BLaER1 (cell line): ENCODE data around the gene SSUH2.

ENCODE experiments used
- H3K27ac ChIP-seq: shearing (Covaris generic); formaldehyde crosslinking; 2 replicates; pipeline ENCODE4 v1.8.1; 2022
- H3K27me3 ChIP-seq: shearing (Covaris generic); formaldehyde crosslinking; 2 replicates; pipeline ENCODE4 v1.8.1; 2022
- H3K36me3 ChIP-seq: shearing (Covaris generic); formaldehyde crosslinking; 2 replicates; pipeline ENCODE4 v1.8.1; 2022
- H3K4me1 ChIP-seq: shearing (Covaris generic); formaldehyde crosslinking; 2 replicates; pipeline ENCODE4 v1.8.1; 2022
- H3K4me2 ChIP-seq: shearing (Covaris generic); formaldehyde crosslinking; 2 replicates; pipeline ENCODE4 v1.8.1; 2022
- H3K4me3 ChIP-seq: shearing (Covaris generic); formaldehyde crosslinking; 2 replicates; pipeline ENCODE4 v1.8.1; 2022
- H3K9ac ChIP-seq: shearing (Covaris generic); formaldehyde crosslinking; 2 replicates; pipeline ENCODE4 v1.8.1; 2022
- H3K9me3 ChIP-seq: shearing (Covaris generic); formaldehyde crosslinking; 2 replicates; pipeline ENCODE4 v1.8.1; 2022
- H4K20me1 ChIP-seq: shearing (Covaris generic); formaldehyde crosslinking; 2 replicates; pipeline ENCODE4 v1.8.1; 2022
- Cebpa-rat ChIP-seq: shearing (Covaris generic); IDR thresholded peaks from 2 replicates; pipeline ENCODE4 v1.8.1; 2022

The SSUH2 gene

GRCh38 chr3:8619548-8619947 is 25.1 kb downstream of the SSUH2 start:
- Histone ChIP-seq H3K27me3 (no peaks in the 10 kb centered on the region), H3K4me2 (no peak overlapping the region), H4K20me1 (no peaks in the 10 kb centered on the region), H3K27ac (no peak overlapping the region), H3K4me1 (peaks cover 35% of the 10 kb centered on the region), H3K9me3 (peaks cover 25% of the 10 kb centered on the region; the same call in 1 of the 2 replicates), H3K9ac (no peak overlapping the region), H3K36me3 (no peaks in the 10 kb centered on the region), H3K4me3 (no peak overlapping the region)
- no peak for TF ChIP-seq Cebpa-rat

GRCh38 chr3:8618950-8619349 is 25.6 kb downstream of the SSUH2 start:
- H3K4me2 ChIP-seq: no peak overlapping the region
- H3K9me3 ChIP-seq: peaks cover 25% of the 10 kb centered on the region; the same call in 1 of the 2 replicates
- no peaks in the 10 kb centered on the region for H3K36me3 ChIP-seq
- TF ChIP-seq Cebpa-rat: no peak
- no peaks in the 10 kb centered on the region for H3K27me3 ChIP-seq
- peaks cover 32% of the 10 kb centered on the region for H3K4me1 ChIP-seq
- no peak overlapping the region for H3K4me3 ChIP-seq
- no peaks in the 10 kb centered on the region for H4K20me1 ChIP-seq
- H3K27ac ChIP-seq: no peak overlapping the region
- H3K9ac ChIP-seq: no peak overlapping the region

GRCh38 chr3:8617921-8618320 is 26.7 kb downstream of the SSUH2 start:
- Histone ChIP-seq H4K20me1 (no peaks in the 10 kb centered on the region), H3K27me3 (no peaks in the 10 kb centered on the region), H3K9me3 (peaks cover 25% of the 10 kb centered on the region; the same call in 1 of the 2 replicates), H3K4me1 (peaks cover 22% of the 10 kb centered on the region), H3K4me3 (no peak overlapping the region), H3K36me3 (no peaks in the 10 kb centered on the region), H3K9ac (no peak overlapping the region), H3K4me2 (no peak overlapping the region), H3K27ac (no peak overlapping the region)
- no peak for TF ChIP-seq Cebpa-rat

GRCh38 chr3:8610951-8611350 is 33.6 kb downstream of the SSUH2 start:
- TF ChIP-seq Cebpa-rat: no peak
- H3K4me2 ChIP-seq: no peak overlapping the region
- no peak overlapping the region for H3K9ac ChIP-seq
- H3K4me1 ChIP-seq: no peaks in the 10 kb centered on the region
- no peaks in the 10 kb centered on the region for H3K9me3 ChIP-seq
- H4K20me1 ChIP-seq: no peaks in the 10 kb centered on the region
- H3K27ac ChIP-seq: no peak overlapping the region
- H3K36me3 ChIP-seq: no peaks in the 10 kb centered on the region
- no peaks in the 10 kb centered on the region for H3K27me3 ChIP-seq
- no peak overlapping the region for H3K4me3 ChIP-seq

GRCh38 chr3:8608791-8609467 is 35.7 kb downstream of the SSUH2 start:
- no peaks in the 10 kb centered on the region for H3K36me3 ChIP-seq
- H3K9me3 ChIP-seq: no peaks in the 10 kb centered on the region
- H3K9ac ChIP-seq: no peak overlapping the region
- no peaks in the 10 kb centered on the region for H3K4me1 ChIP-seq
- H3K4me2 ChIP-seq: no peak overlapping the region
- H3K27ac ChIP-seq: no peak overlapping the region
- H4K20me1 ChIP-seq: no peaks in the 10 kb centered on the region
- TF ChIP-seq Cebpa-rat: no peak
- H3K27me3 ChIP-seq: no peaks in the 10 kb centered on the region
- H3K4me3 ChIP-seq: no peak overlapping the region

- Histone ChIP-seq H3K9ac (no peak overlapping the region), H3K4me1 (no peaks in the 10 kb centered on the region), H3K9me3 (no peaks in the 10 kb centered on the region), H3K27me3 (no peaks in the 10 kb centered on the region), H4K20me1 (no peaks in the 10 kb centered on the region), H3K4me2 (no peak overlapping the region), H3K4me3 (no peak overlapping the region), H3K36me3 (no peaks in the 10 kb centered on the region), H3K27ac (no peak overlapping the region)
- no peak for TF ChIP-seq Cebpa-rat
These were observed 36.4 kb downstream of the SSUH2 start for GRCh38 chr3:8608041-8608790.

GRCh38 chr3:8607234-8608040 is 37.2 kb downstream of the SSUH2 start:
- H4K20me1 ChIP-seq: no peaks in the 10 kb centered on the region
- no peak overlapping the region for H3K4me3 ChIP-seq
- no peak overlapping the region for H3K4me2 ChIP-seq
- no peaks in the 10 kb centered on the region for H3K4me1 ChIP-seq
- TF ChIP-seq Cebpa-rat: no peak
- H3K27ac ChIP-seq: no peak overlapping the region
- no peak overlapping the region for H3K9ac ChIP-seq
- no peaks in the 10 kb centered on the region for H3K36me3 ChIP-seq
- H3K27me3 ChIP-seq: no peaks in the 10 kb centered on the region
- H3K9me3 ChIP-seq: no peaks in the 10 kb centered on the region

GRCh38 chr3:8606701-8607231 is 37.8 kb downstream of the SSUH2 start:
- Histone ChIP-seq H3K4me1 (no peaks in the 10 kb centered on the region), H3K4me3 (no peak overlapping the region), H3K4me2 (no peak overlapping the region), H4K20me1 (no peaks in the 10 kb centered on the region), H3K9me3 (no peaks in the 10 kb centered on the region), H3K27ac (no peak overlapping the region), H3K9ac (no peak overlapping the region), H3K27me3 (no peaks in the 10 kb centered on the region), H3K36me3 (no peaks in the 10 kb centered on the region)
- no peak for TF ChIP-seq Cebpa-rat

- no peak overlapping the region for H3K4me2 ChIP-seq
- H3K27me3 ChIP-seq: no peaks in the 10 kb centered on the region
- H3K9me3 ChIP-seq: no peaks in the 10 kb centered on the region
- H3K36me3 ChIP-seq: no peaks in the 10 kb centered on the region
- H3K4me3 ChIP-seq: no peak overlapping the region
- TF ChIP-seq Cebpa-rat: no peak
- H3K27ac ChIP-seq: no peak overlapping the region
- H4K20me1 ChIP-seq: no peaks in the 10 kb centered on the region
- no peak overlapping the region for H3K9ac ChIP-seq
- H3K4me1 ChIP-seq: no peaks in the 10 kb centered on the region
These were observed 39.6 kb downstream of the SSUH2 start for GRCh38 chr3:8604988-8605387.
